KBM-7 (cell line): ENCODE measurements around the gene FKBP3.
"Not testable (repeated sequence)": the region's sequence is repeated elsewhere in the genome, so short reads cannot be mapped to it uniquely, and the experiment has no call there.

ENCODE experiments used
- DNase-seq: peaks from one replicate; pipeline ENCODE4 v3.0.0-alpha.2; 2015
- in situ Hi-C: fragments of 300-500 bp; cut with MboI; formaldehyde crosslinking; loops from 2 replicates; pipeline ENCODE4 v1.14.3; 2020; ENCODE audit warnings: low sequenced_read_pairs, low pct_unique_long_range_greater_than_20kb, mixed read lengths

The FKBP3 gene

DNA sequence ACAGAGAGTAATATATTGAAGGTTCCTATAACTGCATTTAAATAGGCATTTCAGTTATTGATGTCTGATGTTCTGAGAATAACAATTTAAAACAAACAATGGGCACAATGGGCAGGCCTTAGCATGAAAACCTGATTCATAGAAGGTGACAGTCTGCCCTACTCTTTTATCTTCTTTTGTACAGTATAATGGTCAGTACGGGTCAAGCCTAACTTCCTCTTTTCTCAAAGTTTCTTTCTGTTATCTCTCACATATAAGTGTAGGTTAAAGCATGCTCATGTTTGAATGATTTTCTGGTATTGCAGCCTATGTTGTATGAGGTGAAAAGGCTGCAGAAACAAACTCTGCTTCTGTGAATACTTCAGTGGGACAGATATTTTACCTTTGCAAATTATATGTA lies 14.2 kb downstream of the FKBP3 start:
- DNase-seq, result no peak
- in situ Hi-C loops, result no loop called here

- in situ Hi-C loops, result no loop called here
- no peak for DNase-seq
These were observed 15.7 kb downstream of the FKBP3 start for GRCh38 chr14:45118594-45118993.

DNA sequence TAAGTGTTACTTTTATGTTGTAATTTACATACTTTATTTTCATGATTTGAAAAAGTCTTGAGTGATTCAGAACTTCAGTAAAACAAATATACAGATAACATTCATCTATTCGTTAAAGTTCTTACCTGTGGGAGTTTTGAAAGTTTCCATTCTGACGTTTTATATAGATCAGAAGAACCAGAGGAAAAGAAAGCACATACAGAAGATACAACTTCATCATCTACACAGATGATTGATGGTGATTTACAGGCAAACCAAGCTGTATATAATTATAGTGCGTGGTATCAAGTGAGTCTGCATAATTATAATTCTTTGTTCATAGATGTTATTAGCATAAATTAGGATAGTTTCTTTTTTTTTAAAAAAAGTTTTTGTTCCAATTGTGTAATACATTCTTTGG lies 20.0 kb downstream of the FKBP3 start:
- DNase-seq, result no peak
- in situ Hi-C loops, result no loop called here

- DNase-seq, result no peak
- in situ Hi-C loops, result no loop called here
These were observed 21.1 kb downstream of the FKBP3 start for GRCh38 chr14:45112896-45113781.

GRCh38 chr14:45104561-45104960 lies 29.7 kb downstream of the FKBP3 start:
- DNase-seq, result no peak
- in situ Hi-C loops, result no loop called here

DNA sequence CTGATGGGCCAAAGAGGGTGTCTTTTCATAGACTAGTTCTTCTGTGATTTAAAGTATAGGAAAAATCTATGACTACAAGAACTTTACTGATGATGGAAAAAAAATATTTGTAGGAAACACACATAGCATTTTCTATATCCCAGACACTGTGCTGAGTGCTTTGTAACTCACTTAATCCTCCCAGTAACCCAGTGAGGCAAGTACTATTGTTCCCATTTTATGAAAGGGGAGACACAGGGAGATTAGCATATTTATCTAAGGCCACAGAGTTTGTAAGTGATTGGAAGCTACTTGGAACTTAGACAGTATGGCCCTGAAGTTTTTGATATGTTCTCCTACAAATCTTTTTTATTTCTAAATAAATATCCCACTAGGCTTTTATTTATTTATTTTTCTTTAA lies 30.5 kb downstream of the FKBP3 start:
- in situ Hi-C loops, result no loop called here
- no peak for DNase-seq

DNA sequence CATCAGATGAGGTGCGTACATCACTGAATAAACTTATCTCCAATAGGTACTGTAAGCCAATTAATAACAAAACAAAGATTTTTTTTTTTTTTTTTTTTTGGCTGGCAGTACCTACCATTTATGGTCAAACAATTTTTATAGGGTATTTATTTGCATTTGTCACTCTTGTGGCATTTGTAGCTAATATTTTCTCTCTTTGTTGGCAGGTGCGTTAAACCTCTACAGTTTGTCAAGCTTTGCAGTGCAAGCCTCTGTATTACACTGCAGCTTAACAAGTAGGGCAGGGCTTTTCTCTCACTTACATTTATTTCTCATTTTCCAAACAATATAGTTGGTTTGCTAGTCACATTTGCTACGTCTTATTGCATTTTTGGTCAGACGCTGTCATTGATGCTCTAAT lies 38.1 kb downstream of the FKBP3 start:
- in situ Hi-C loops, result no loop called here
- no peak for DNase-seq

DNA sequence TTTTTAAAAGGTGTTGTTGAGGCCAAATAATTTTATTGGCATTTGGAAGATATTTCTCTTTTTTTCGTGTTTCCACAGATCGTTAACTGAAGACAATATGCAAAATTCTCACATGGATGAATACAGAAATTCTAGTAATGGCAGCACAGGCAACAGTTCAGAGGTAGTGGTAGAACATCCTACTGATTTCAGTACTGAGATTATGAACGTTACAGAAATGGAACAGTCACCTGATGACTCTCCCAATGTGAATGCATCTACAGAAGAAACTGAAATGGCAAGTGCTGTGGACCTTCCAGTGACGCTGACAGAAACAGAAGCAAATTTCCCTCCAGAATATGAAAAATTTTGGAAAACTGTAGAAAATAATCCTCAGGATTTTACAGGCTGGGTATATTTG lies 39.1 kb downstream of the FKBP3 start:
- no peak for DNase-seq
- in situ Hi-C loops, result no loop called here

DNA sequence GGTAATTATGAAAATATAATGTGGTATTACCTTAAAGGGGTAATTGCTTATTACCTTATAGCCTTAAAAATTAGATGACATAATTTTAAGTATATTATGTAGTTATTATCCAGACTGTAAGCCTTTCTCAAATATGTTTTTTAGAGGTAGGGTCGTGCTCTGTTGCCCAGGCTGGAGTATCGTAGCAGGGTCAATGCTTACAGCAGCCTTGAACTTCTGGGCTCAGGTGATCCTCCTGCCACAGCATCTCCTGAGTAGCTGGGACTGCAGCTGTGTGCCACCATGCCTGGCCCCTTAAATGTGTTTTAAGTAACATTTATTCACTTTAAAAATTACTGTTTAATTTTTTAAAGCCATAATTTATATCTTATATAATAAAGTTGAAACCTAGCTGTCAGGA lies 40.0 kb downstream of the FKBP3 start:
- in situ Hi-C loops, result no loop called here
- DNase-seq, result no peak

DNA sequence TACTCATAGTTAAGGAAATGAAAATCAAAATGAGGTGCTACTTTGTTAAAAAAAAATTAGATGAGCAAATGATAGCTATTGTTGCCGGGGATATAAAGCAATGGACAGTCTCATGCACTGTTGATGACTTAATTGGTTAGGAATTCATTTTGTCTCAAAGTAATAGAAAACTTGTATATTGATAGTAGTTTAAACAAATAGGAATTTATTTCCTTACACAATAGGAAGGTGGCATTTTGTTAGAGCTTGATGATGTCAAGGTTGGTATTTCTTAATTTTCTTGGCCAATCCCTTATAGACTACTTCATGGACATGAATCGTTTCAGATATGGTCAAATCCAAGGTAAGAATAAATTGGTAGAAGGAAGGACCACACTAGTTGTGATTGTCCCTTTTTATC lies 42.6 kb downstream of the FKBP3 start:
- in situ Hi-C loops, result no loop called here
- DNase-seq, result no peak

DNA sequence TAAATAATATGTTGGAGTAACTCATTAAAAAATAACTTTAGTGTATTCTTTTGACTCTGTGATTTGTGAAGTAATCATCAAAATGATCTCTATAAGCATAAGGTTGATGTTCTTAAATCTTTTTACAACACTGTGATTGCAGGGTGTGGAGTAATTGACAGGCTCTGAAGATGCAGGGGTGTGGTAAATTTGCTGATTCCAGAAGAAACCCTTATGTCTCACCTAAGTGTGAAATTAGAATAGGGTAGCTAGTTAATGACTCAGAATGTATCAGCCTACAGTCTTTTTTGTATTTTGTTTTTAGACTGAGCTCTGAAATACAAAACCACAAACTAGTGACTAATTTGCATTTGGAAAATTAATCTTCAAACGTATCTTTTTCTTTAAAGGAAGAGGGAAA lies 44.5 kb downstream of the FKBP3 start:
- in situ Hi-C loops, result no loop called here
- no peak for DNase-seq

DNA sequence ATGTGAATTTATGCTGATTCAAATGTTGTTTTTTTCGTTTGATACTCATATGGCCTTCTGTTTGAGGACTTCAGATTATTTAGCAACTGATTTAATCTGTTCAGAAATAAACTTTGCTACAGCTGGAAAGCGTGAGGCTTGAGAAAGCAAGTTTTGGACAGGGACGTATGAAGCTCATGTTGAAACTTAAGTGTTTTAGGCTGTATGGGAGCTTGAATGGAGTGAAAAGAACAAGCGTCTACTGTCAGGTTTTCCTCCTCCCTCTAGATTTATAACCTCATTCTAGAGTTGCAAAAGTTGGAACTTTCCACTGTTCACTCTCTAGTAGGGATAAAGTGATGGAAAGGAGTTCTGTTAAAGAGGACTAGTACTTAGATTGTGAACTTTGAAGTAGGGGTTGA lies 49.3 kb downstream of the FKBP3 start:
- in situ Hi-C loops, result no loop called here
- DNase-seq, result peak; percentile 32

DNA sequence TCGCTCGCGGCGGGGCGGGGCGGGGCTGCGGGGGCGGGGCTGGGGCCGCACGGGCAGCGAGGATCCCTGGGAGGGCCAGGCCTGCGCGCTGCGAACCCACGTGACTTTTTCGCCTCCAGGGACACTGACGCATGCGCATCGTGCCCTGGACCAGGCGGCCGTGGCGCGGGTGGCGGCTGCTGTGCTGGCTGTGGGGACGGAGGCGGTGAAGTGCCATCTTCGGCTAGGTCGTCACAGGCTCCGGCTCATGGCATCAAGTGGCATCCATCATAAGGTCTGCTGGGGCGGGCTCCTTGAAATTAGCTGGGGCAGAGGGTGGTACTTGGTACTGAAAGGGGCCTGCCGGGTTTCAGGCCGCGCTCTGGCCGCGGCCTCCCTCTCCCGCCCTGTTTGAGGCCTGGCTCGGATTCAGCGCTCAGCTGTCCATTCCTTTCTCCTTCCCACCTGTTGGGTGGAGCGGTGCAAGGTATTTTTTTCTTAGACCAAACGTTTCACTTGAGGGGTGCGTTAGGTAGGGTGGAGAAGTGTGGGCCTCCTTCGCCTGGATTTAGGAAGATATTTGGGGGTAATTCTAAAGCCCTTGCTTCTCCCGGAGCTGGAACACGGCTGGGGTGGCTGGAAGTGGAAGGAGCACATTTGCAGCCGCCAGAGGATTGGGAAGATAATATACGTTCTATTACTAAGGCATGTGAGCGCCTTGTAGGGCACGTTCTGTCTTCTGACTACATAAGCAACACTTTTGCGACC lies 50.1 kb downstream of the FKBP3 start, which contains the start of gene PRPF39:
Gene PRPF39 (plus strand): TSS at position 141 of the 747 bp plus-strand sequence. CDS start 11,124 bp downstream, outside the sequence.
- in situ Hi-C loops, result no loop called here
- DNase-seq, result peak; percentile 94

DNA sequence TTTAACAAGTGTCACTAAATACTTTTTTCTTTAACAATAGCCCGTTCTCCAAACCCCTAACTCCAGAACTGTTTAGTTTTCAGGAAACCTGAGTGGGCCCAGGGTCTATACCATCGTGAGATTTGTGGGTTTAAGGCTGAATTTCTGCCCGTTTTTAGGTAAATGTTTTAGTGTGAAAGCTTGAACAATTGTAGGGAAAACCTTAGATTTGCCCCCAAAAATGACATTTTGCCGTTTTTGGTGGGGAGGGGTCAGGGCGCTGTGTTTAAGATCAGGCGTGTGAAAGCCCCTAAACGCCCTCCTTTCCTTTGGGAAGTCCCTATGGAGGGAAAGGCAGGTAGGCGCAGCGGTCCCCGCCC lies 50.7 kb downstream of the FKBP3 start:
- in situ Hi-C loops, result no loop called here
- no peak for DNase-seq

- in situ Hi-C loops, result no loop called here
- no peak for DNase-seq
These were observed 51.9 kb downstream of the FKBP3 start for GRCh38 chr14:45082420-45082819.

DNA sequence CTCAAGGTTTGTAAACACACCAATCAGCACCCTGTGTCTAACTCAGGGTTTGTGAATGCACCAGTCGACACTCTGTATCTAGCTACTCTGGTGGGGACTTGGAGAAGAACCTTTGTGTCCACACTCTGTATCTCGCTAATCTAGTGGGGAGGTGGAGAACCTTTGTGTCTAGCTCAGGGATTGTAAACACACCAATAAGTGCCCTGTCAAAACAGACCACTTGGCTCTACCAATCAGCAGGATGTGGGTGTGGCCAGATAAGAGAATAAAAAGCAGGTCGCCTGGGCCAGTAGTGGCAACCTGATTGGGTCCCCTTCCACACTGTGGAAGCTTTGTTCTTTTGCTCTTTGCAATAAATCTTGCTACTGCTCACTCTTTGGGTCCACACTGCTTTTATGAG lies 53.2 kb downstream of the FKBP3 start:
- in situ Hi-C loops, DNase-seq: not testable (repeated sequence)

- in situ Hi-C loops, DNase-seq: not testable (repeated sequence)
These were observed 53.8 kb downstream of the FKBP3 start for GRCh38 chr14:45080416-45080968.

DNA sequence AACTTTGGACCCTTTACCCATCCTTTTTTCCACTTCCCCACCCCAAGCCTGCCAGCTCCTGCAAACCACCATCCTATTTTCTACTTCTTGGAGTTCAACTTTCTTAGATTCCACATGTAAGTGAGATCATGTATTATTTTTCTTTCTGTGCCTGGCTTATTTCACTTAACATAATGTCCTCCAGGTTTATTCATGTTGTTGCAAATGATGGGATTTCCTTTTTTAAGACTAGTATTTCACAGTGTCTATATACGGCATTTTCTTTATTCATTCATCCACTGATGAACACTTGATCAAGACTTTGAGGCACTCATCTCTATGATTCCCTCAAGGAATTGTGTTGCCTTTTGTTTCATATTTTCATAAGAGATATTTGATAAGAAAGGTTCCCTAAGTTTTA lies 56.0 kb downstream of the FKBP3 start:
- DNase-seq, result no peak
- in situ Hi-C loops, result no loop called here

GRCh38 chr14:45073231-45073879 lies 60.9 kb downstream of the FKBP3 start:
- DNase-seq, result no peak
- in situ Hi-C loops, result no loop called here

DNA sequence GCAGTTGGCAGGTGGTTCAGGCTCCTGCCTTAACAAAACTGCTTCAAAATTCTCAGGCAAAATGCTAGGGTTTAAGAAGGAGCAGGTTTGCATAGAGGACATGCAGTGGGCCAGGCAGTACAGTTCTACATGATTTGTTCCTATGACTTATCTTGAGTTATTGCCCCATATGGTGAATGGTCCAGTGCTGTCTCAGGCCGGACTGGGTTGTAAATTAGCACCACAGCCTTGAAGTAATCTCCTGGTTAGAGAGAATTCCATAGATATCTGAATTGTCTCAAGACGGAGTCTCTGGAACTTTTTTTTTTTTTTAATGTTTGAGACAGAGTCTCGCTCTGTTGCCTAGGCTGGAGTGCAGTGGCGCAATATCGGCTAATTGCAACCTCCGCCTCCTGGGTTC lies 62.2 kb downstream of the FKBP3 start:
- in situ Hi-C loops, result no loop called here

More for the DNA sequence above, 62.2 kb downstream of the FKBP3 start:
- DNase-seq, result no peak
